Epithelial cell of prostate (primary cell): ENCODE results near the gene MCC.

Experiments used
- DNase-seq: peaks from one replicate; pipeline ENCODE4 v3.0.0-alpha.2; 2011; ENCODE audit warnings: low read depth, low spot score
- H3K27ac ChIP-seq: fragments of 450-650 bp; 2 replicates; pipeline ENCODE4 v1.5.1; 2017; ENCODE audit warnings: mild to moderate bottlenecking

MCC gene

DNA sequence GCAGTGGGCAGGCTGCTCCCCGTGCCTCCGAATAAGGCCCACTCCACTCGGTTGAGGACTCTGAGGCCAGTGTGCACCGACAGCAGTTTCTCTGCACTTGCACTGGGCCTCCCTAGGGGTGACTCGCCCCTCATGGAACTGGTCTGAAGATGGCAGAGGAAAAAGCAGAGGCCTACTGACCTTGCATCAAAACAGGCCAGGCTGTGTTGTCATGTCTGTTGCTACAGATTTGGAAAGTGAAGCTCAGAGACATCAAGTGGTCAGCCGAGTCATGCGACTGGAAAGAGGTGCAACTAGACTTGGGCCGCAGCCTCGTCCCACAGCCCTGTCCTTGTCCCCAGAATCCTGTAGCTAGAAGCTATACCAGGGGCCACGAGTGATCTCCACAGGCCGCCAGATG, 433.4 kb downstream of the MCC start:
- DNase-seq, result no peak

DNA sequence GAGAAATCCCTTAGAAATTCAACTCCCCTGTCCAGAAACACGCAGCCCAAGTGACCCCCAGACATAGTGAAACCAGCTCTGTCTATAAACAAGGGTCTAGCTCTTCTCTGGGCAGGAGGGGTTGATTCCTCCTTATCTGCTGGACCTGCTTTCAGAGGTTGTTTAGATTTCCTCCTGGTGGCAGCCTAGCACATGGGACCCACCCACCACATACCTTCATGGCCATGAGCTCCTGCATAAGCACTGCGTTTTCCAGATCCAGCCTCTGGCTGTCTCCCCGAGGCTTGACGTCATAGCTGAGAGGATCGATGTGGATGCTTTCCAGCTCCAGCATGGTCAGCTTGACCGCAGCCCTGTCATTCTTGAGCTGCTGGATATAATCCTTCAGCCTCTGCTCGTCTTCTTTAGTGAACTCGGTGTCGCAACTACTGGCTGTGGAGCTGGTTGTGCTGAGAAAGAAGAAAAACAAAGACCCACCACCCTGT, 434.7 kb downstream of the MCC start:
- no peak overlapping the region for H3K27ac ChIP-seq
- DNase-seq, result no peak

More for the DNA sequence above, 433.4 kb downstream of the MCC start:
- H3K27ac ChIP-seq, result no peak overlapping the region

DNA sequence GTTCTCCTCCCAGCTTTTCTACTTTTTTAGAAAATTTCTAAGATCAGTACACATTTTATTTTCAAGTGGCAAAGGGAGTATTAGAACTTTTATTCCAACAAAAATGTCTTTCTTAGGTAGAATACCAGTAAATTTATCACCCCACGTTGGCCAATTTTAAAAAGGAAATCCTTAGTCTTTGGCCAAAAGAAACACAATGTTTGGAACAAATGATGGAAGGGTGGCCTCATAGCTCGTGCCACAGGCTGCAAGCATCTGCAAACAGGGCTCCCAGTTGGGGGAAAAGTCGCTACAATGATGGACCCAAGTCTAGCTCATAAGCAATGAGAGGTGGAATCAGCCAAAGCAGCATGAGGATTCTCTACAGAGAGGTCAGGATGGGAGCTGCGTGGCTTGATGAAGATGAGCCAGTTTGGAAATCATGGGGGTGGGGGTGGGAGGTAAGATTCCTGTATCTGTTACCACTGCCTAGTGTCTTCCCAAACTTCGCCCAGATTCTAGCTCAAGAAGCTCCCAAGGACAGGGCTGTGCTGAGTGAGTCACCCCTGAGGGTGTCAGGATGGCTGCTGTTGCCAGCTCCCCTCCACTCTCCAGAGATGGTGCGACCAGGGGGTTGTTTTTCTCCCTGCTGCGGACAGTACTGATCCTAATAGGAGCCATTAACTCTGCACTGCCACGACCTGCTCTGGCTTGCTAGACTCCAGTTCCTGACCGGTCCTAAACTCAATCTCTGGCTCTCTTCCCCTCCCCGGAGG, 436.0 kb downstream of the MCC start:
- peak overlapping the region; percentile 93 for H3K27ac ChIP-seq
- no peak for DNase-seq

DNA sequence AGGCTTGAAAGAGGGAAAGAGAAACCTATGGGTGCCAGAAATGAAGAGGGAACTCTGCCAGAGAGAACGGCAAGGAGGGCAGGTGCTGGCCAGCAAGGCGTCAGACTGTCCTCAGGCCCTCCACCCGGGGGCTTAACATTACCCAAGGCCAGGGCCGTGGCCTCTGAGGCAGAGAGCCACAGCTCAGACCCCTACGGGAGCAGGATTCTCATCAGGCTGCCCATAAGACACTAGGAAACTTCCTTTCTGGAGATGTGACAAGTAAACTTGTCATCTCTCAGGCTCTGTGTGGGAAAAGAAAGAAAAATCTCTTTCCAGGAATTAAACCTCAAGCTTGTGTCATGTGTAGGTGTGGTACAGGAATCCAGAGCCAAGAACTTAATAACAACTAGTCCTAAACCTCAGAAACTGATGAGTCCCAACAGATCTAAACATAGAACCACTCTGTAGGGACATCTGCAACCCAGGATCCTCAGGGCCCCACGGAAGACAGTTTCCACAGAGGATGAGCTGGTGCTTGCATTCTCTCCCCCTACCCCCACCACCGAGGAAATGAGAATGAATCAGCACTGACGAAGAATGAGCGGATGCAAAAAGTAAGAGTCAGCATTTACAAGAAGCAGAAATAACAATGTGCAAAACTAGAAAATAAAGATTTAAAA, 437.4 kb downstream of the MCC start:
- no peak for DNase-seq
- peak overlapping the region; percentile 93 for H3K27ac ChIP-seq

DNA sequence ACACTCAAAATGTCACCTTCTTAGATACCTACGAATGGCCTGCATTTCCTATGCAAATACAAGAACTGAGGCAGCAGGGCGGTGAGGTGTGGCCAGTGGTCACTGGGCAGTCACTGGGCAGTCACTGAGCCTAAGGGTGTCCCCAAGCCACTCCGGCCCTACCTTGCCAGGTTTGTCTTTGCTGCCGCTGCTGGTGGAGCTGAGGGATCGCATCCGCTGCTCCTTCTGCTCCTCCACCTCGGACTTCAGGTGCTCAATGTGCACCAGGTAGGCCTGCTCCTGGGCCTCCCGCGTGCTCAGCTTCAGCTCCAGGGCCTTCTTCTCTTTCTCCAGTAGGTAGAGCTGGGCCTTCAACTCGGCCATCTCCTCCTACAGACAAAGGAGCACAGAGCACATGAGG, 439.3 kb downstream of the MCC start:
- DNase-seq, result no peak
- no peak overlapping the region for H3K27ac ChIP-seq

DNA sequence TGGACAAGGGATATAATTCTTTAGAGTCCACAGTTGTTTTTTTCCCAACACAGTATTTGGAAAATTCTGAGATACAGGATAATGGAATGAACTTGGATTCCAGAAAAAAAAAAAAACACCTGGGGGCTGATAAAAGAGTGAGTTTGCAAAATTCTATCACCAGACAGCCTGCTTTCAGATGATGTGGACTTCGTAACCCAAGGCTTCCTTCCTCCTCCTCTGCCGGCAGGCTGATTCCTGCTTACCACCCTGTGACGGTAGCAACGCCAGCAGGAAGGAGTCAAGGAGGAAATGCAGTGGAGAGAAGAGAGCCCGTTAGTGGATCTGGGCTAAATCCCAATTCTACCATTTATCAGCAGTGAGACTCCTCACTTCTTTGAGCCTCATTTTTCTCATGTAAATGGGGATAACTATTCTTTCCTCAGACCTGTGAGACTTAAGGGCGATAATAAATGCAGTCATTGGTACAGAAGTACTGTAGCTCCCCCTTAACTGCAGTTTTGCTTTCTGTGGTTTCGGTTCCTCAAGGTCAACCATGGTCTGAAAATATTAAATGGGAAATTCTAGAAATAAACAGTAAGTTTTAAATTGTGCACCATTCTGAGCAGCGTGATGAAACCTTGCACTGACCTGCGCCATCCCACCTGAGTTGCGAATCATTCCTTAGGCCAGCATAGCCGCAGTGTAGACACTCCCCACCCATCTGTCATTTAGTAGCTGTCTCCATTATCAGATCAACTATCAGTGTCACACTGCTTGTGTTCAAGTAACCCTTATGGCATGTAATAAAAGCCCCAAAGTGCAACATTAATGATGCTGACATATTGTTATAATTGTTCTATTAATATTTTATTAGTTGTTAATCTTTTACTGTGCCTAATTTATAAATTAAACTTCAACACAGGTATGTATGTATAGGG, 440.3 kb downstream of the MCC start:
- DNase-seq, result no peak
- H3K27ac ChIP-seq, result peak overlapping the region; percentile 77

DNA sequence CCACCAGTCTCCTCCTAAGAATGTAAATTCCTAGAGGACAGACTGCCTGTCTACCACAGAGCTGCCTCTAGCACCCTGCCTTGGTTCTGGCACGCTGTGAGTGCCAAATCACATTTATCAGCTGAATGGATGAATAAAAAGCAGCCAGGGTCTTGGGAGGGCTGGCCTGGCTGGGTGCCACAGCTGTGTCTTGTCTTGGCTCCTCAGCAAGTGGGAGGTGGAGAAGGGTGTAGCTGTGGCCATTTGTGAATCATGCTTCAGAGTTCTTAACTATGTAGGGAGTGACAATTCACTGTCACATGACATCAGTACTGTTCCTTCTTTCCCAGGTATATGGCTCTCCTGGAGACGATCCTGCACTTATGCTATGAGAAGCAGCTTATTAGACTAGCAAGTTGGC, 441.0 kb downstream of the MCC start:
- no peak for DNase-seq
- peak overlapping the region; percentile 77 for H3K27ac ChIP-seq

DNA sequence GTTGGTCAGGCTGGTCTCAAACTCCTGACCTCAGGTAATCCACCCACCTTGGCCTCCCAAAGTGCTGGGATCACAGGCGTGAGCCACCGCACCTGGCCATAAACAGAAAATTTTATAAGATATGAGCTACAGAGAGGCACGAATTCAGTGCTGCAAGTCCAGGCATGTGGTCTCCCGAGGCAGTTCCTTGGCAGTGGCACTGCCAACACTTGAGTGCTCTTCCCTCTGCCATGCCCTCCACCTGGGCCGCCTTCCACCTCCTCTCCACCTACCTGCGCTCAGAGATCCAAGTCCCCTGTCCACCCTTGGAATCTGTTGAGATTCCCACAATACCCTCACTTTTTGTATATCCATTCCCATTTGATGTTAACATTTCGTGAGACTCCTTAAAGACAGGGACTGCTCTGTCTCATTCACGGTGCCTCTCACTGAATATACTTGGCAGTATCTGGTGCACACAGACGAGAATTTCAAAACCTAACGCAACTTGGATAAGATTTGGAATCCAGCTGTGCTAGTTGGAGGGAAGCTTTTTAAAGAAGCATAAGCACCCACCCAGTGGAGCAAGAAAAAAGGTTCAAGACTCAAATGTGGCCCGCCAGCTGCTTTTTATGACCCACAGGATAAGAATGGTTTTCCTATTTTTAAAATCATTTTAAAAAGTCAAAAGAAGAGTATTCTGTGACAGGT, 443.3 kb downstream of the MCC start:
- H3K27ac ChIP-seq, result peak overlapping the region; percentile 50
- DNase-seq, result no peak

DNA sequence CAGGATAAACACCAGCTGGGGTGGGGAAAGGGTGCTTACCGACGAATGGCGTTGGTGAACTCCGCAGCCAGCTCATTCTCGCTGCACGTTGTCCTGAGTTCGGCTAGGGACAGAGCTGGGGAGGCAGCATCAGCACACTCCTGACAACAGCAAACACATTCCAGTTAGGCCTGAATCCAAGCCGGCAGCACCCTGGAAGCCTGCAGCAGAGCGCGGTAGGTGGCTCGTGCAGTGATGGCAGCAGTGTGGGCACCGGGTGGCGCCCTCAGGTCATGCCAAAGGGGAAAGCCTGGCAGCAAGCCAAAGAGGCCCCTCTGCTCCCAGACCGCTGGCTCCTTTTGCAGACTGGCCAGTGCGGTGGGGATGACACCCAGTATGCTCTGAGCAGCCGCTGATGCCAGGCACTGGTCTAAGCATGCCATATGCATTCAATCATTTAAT, 444.7 kb downstream of the MCC start:
- DNase-seq, result no peak

DNA sequence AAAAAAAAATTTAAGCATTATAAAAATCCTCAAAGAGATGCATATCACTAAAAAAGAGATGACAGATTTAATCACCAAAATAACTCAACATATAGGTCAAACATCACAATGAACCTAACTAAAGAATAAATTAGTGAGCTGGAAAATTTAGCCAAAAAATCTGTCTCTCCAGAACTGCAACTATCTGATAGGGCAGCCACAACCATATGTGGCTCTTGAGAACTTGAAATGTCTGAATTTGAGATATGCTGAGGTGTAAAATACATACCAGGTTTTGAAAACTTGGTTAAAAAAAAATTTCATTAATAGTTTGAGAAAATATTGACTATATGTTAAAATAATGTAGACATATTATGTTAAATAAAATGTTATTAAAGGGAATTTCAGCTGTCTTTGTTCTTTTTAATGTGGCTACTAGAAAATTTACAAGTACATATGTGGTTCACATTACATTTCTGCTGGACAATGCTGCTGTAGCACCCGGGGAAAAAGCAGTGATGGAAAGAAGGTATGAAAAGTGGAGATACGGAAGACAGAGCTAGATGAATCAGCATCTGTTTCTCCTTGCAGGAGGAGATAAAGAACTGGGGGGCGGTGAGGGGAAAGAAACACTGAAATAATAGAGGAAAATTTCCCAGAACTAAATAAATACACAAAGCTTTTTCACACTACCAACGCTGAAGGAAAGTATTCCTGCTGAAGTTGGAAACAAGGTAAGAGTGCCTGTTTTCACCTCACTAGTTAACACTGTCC, 445.6 kb downstream of the MCC start:
- DNase-seq, result no peak
- no peak overlapping the region for H3K27ac ChIP-seq

More for the DNA sequence above, 444.7 kb downstream of the MCC start:
- H3K27ac ChIP-seq, result no peak overlapping the region

DNA sequence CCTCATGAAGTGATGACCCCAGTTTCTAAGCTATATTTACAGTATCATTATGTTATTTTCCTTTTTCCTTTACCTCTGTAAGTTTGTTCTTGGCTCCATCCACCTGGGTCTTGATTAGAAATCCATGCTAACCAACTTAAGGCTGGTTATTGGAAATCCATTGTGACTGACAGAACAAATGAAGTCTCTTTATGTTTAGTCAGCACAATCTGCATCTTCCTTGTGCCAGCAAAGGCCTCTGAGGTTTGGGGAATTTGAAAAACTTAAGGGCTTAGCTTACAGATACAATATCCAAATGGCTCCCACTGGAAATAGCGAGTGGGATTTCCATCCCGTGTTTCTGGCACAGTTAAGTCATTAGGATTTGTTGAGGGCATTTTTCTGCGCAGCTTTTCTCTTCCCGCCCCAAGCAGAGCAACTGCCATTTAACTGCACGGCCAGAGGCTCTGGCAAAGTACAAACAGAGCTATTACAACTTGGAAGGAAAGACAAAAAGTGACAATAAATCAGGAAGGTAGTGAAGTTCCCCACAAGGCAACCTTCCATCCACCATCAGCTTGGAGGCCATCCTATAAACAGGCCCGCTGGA, 447.5 kb downstream of the MCC start:
- no peak for DNase-seq
- H3K27ac ChIP-seq, result peak overlapping the region; percentile 91

DNA sequence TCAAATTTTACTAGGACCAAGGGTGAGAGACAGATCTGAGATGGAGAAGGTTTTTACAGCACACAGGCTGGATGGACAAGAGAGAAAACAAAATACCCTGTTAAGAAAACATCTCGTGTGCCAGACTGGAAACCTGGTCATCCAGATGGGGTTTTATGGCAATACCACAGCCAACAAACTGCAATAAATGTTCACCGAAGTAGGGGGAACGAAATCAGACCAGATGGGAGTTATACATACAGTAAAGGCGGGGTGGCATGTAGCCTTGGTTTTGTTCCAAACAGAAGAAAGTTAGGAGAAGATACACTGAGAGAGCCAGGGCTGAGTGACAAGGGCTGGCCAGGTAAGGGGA, 448.3 kb downstream of the MCC start:
- peak overlapping the region; percentile 91 for H3K27ac ChIP-seq
- no peak for DNase-seq

DNA sequence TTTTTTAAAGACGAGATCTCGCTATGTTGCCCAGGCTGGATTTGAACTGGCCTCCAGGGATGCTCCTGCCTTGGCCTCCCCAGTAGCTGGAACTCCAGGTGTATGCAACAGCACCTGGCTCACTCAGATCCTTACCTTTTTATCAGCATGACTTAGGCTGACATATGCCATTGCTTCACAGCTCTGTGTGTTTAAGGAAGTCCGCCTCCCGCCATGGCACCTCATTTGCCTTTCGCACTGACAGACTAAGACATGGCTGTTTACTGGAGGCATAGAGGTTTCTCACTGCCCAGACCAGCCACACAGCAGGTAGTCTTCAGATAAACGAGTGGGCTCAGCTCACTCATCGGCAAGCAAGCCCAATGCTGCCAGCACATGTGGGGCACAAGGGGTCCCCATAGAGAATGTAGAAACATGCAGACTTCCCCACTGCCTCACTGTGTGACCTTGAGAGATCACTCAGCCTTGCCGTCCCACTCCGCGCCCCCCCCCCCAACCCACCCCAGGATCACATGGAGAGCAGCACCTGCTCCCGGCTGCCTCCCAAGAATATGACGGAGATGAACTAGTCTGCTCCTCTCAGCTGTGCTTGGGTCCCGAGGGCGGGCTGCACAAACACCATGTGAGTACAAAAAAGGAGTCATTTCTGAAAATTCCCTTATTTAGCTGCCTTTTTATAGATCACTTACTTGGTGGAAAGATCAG, 448.9 kb downstream of the MCC start:
- DNase-seq, result no peak
- H3K27ac ChIP-seq, result peak overlapping the region; percentile 91

DNA sequence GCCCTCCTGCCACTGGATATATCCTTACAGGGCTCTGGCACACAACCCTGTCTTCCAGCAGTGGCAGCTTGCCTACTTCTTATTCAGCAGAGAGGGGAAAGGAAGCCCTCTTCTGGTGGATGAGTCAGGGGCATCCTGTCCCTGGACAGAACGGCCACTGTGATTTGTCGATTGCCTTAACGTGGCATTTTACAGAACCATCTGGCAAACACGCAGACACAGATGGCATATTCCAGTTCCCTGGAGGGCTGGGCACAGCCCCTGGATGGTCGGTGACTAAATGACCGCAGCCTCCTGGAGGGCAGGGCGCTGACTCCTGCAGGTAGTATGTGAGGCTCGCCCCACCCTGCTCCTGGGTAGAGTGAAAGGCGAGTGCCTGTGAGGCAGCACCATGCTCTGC, 449.5 kb downstream of the MCC start:
- peak; percentile 83 for DNase-seq
- H3K27ac ChIP-seq, result peak overlapping the region; percentile 91

DNA sequence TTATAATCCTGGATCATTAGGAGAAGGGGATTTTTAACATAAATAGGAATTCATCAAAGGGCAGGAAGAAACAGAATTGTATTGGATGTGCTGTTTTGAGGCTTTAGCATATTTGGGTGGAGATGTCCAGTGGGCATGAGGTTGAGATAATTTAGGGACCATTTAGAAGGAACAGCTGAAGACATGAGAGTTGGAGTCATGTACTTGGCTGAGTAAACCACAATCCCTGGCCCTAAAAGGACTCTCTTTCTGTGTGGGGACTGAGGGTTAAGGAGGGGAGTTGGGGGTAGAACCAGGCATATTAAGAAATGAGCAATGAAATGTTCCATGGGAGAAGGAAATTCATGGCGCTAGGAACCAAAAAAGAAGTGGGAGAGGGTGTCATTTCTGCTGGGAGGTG, 450.1 kb downstream of the MCC start:
- DNase-seq, result no peak
- peak overlapping the region; percentile 91 for H3K27ac ChIP-seq

DNA sequence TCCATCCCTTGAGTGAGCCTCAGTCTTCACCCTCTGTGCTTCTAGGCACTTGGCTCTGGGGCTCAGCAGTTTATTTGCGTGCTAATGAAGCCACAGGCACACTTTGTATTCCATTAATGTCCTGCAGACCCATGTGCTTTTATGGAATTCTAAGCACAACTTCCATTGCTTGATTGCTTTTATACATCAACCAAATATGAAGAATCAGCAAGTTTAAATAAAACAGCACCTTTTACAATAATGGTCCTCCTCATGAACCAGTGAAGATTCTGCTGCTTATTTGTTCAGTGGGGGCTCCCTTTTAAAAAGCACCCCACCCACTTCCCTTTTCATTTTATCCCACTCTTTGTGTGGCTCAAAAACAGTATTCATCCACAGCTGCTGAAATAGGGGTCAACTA, 451.4 kb downstream of the MCC start:
- no peak overlapping the region for H3K27ac ChIP-seq
- DNase-seq, result no peak

DNA sequence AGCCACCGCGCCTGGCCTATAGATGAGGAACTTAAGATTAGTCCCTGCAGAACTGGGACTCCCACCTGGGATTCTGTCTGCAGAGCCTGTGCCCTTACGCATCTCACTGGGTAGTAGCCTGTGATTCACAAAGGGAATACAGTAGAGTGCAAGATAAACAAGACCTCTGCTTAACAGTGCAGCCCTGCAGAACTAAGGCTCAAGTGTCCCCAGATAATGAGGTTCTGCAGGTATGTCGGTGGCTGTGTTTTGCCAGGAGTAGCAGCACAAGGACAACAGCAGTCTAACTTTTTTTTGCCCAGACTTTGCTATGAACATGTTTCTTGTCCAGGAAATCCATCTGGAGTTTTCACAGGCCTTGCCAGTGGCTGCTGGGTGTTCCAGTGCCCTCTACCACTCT, 451.9 kb downstream of the MCC start:
- H3K27ac ChIP-seq, result no peak overlapping the region
- DNase-seq, result no peak

DNA sequence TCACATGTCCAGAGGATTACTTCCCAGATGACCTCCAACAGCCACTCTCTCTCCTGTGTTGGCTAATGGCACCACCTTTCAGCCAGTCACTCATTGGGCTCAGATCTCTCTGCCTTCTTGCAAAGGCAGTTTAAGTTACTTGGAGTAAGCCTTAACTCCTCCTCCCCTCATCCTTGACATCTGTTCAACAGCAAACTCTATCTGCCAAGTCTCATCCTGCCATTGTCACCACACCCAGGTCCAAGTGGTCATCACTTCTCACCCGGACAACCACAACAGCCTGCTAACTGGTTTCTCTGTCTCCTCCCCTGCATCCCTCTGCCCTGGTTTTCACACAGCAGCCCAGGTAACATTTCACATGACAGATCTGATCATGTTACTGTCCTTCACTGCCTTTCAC, 453.2 kb downstream of the MCC start:
- peak overlapping the region; percentile 47 for H3K27ac ChIP-seq
- no peak for DNase-seq
